WTC11 (cell line): ENCODE measurements around the gene ATF7. TPM values are rescaled to one million over a fixed set of nuclear protein-coding genes. Genes with fewer than 3 reads are reported as not detected.

Source experiments
- ATAC-seq: fragments of 200-7000 bp; cut with Tn5 transposase; 2 replicates; pipeline ENCODE4 v1.10.0; 2021; ENCODE audit warnings: mild to moderate bottlenecking, moderate library complexity
- CTCF ChIA-PET: fragments of 300-600 bp; sonication (Branson Sonifier 250); formaldehyde crosslinking; loops from one replicate; lab custom pipeline; 2021; ENCODE audit warnings: antibody characterized with exemption; lab: Charles Lee
- POLR2A ChIA-PET: fragments of 350-600 bp; sonication (Branson Sonifier 250); formaldehyde crosslinking; loops from one replicate; lab custom pipeline; 2021; ENCODE audit warnings: antibody characterized with exemption; lab: Charles Lee
- DNase-seq: peaks from one replicate; pipeline ENCODE4 v3.0.0; 2021; ENCODE audit warnings: low spot score
- H3K27ac Mint-ChIP-seq: 2 replicates; pipeline ENCODE4 v1.8.0; 2021; ENCODE audit warnings: mixed read lengths
- H3K27me3 Mint-ChIP-seq: 2 replicates; pipeline ENCODE4 v1.8.0; 2021; ENCODE audit warnings: low read depth, mild to moderate bottlenecking, moderate library complexity, mixed read lengths
- H3K36me3 Mint-ChIP-seq: 2 replicates; pipeline ENCODE4 v1.8.0; 2021; ENCODE audit warnings: mixed read lengths
- H3K4me1 Mint-ChIP-seq: 2 replicates; pipeline ENCODE4 v1.8.0; 2022; ENCODE audit warnings: mixed read lengths
- H3K4me3 Mint-ChIP-seq: 2 replicates; pipeline ENCODE4 v1.8.0; 2021; ENCODE audit warnings: mild to moderate bottlenecking, moderate library complexity, mixed read lengths
- H3K9me3 Mint-ChIP-seq: 2 replicates; pipeline ENCODE4 v1.8.0; 2021; ENCODE audit warnings: mixed read lengths
- AFF4 ChIP-seq: sonication (generic); formaldehyde crosslinking; IDR thresholded peaks from 2 replicates; pipeline ENCODE4 v1.8.1; 2023; ENCODE audit warnings: mild to moderate bottlenecking, missing genetic modification reagents, borderline replicate concordance
- FOXP4 ChIP-seq: sonication (generic); formaldehyde crosslinking; IDR thresholded peaks from 2 replicates; pipeline ENCODE4 v1.8.0; 2022; ENCODE audit warnings: mild to moderate bottlenecking, missing genetic modification reagents
- MLX ChIP-seq: sonication (generic); formaldehyde crosslinking; IDR thresholded peaks from 2 replicates; pipeline ENCODE4 v1.8.1; 2023; ENCODE audit warnings: mild to moderate bottlenecking, missing genetic modification reagents, moderate library complexity
- RORB ChIP-seq: fragments of 250-450 bp; sonication (Bioruptor Pico); IDR thresholded peaks from 2 replicates; pipeline ENCODE4 v1.9.0; 2021; ENCODE audit warnings: mild to moderate bottlenecking
- ZNF121 ChIP-seq: sonication (generic); formaldehyde crosslinking; IDR thresholded peaks from 2 replicates; pipeline ENCODE4 v1.8.0; 2023; ENCODE audit warnings: missing genetic modification reagents
- total RNA-seq: library from RNA; stranded (reverse); gene quantifications from 3 replicates; pipeline ENCODE4 v1.2.3, GENCODE V29; 2021
- TF ChIP-seq, protein P1 (sequence below): sonication (generic); formaldehyde crosslinking; conservative IDR thresholded peaks from 2 replicates; pipeline ENCODE4 v1.8.1; 2023; ENCODE audit warnings: mild to moderate bottlenecking, low read depth, missing genetic modification reagents, moderate library complexity
- TF ChIP-seq, protein P2 (sequence below): sonication (generic); formaldehyde crosslinking; IDR thresholded peaks from 2 replicates; pipeline ENCODE4 v1.8.1; 2023; ENCODE audit warnings: mild to moderate bottlenecking, missing genetic modification reagents

The ATF7 gene
- total RNA-seq, 1 experiment from 2014 or later: 16.3 TPM

- TF ChIP-seq FOXP4 (CRISPR knock-in tag) (no peak), RORB (CRISPR knock-in tag) (no peak), MLX (CRISPR knock-in tag) (no peak)
Observed at GRCh38 chr12:53578783-53579182, 47.4 kb downstream of the ATF7 start (continued).

GRCh38 chr12:53577941-53578352, 48.2 kb downstream of the ATF7 start:
- Mint-ChIP-seq H3K36me3 (no peaks in the 10 kb centered on the region), H3K27ac (peak overlapping the region; percentile 29), H3K4me3 (no peak overlapping the region), H3K9me3 (peaks cover 3% of the 10 kb centered on the region; the same call in 1 of the 2 replicates), H3K27me3 (no peaks in the 10 kb centered on the region), H3K4me1 (peaks cover 3% of the 10 kb centered on the region; the same call in 1 of the 2 replicates)
- TF ChIP-seq ZNF121 (CRISPR knock-in tag) (peak; percentile 82), AFF4 (CRISPR knock-in tag) (no peak)
- CTCF ChIA-PET: interaction anchor here (0.7 to 1.4 kb wide), 7 partner anchors 10 to 157 kb away, joined by 3 to 7 read pairs (median 4); no protein-coding TSS in a partner anchor
- no peak for DNase-seq
- no peak for ATAC-seq
- POLR2A ChIA-PET: no interaction called here

GRCh38 chr12:53575502-53576249, 50.5 kb downstream of the ATF7 start:
- DNase-seq (no peak), ATAC-seq (no peak)
- POLR2A ChIA-PET: interaction anchor here (0.6 kb wide), 1 partner anchor 74 kb away, joined by 3 read pairs; no protein-coding TSS in a partner anchor
- Mint-ChIP-seq H3K27me3 (no peaks in the 10 kb centered on the region), H3K36me3 (peaks cover 4% of the 10 kb centered on the region), H3K27ac (no peak overlapping the region), H3K4me1 (peaks cover 6% of the 10 kb centered on the region; the same call in 1 of the 2 replicates), H3K4me3 (no peak overlapping the region), H3K9me3 (peaks cover 4% of the 10 kb centered on the region; the same call in 1 of the 2 replicates)
- TF ChIP-seq, protein P1, sequence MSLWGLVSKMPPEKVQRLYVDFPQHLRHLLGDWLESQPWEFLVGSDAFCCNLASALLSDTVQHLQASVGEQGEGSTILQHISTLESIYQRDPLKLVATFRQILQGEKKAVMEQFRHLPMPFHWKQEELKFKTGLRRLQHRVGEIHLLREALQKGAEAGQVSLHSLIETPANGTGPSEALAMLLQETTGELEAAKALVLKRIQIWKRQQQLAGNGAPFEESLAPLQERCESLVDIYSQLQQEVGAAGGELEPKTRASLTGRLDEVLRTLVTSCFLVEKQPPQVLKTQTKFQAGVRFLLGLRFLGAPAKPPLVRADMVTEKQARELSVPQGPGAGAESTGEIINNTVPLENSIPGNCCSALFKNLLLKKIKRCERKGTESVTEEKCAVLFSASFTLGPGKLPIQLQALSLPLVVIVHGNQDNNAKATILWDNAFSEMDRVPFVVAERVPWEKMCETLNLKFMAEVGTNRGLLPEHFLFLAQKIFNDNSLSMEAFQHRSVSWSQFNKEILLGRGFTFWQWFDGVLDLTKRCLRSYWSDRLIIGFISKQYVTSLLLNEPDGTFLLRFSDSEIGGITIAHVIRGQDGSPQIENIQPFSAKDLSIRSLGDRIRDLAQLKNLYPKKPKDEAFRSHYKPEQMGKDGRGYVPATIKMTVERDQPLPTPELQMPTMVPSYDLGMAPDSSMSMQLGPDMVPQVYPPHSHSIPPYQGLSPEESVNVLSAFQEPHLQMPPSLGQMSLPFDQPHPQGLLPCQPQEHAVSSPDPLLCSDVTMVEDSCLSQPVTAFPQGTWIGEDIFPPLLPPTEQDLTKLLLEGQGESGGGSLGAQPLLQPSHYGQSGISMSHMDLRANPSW: no peak
- TF ChIP-seq, protein P2, sequence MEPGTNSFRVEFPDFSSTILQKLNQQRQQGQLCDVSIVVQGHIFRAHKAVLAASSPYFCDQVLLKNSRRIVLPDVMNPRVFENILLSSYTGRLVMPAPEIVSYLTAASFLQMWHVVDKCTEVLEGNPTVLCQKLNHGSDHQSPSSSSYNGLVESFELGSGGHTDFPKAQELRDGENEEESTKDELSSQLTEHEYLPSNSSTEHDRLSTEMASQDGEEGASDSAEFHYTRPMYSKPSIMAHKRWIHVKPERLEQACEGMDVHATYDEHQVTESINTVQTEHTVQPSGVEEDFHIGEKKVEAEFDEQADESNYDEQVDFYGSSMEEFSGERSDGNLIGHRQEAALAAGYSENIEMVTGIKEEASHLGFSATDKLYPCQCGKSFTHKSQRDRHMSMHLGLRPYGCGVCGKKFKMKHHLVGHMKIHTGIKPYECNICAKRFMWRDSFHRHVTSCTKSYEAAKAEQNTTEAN (CRISPR knock-in tag): no peak
- CTCF ChIA-PET: interaction anchor here (0.8 kb wide), 1 partner anchor 182 kb away, joined by 3 read pairs; no protein-coding TSS in a partner anchor
